ENCODE measurements around the gene C5orf52.

The C5orf52 gene

DNA sequence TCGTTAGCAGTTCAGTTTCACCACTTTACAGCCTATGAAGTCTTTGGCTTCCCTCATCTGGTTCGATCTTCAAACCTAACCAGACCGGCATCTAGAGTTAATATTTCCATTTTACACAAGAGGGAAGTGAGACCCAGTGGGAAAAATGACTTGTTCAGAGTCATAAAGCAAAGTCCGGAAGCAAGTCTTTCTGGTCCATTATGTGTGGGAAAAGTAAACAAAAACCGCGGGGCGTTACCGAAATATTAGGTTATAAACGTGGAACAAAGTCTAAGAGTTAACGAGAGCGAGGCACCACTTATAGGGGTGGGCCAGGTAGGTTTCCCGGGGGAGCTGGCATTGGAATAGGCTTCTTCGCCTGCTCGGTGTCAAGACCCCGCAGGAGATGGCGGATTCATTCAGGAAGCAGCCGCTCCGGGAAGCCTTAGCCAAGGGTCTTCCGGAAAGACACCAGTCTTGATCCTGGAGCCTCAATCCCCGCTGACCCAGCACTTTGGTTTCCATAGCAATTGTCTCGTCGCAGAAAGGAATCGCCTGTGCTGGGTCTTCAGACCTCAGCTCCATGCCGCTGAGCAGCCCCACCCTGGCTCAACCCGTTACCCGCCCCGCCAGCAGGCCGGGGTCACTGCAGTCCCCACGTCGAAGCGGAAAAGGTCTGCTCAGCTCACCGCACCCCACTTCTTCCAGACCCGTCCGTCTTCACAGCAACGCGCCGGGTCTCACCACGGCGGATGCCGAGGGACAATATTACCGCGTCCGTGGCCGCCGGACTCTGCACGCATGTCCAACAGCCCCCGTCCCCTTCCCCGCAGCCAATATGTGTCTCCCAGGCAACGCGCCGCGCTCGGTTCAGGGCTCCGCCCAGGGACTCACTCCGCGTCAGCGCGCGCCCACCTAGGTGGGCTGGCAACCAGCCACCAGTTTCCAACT lies at the start of gene C5orf52:
Gene C5orf52, plus strand, starts transcription at position 872 of the 930 bp plus-strand sequence. CDS start 82 bp downstream, outside the sequence.
- no peak for TF ChIP-seq JUND (IDR thresholded peaks at IDR 0.05; ENCODE audit: low read depth)
- peak in 1 of 2 experiments; percentile 29 for DNase-seq (ENCODE audit: low read depth in 1 of 2, low spot score in 1 of 2)

DNA sequence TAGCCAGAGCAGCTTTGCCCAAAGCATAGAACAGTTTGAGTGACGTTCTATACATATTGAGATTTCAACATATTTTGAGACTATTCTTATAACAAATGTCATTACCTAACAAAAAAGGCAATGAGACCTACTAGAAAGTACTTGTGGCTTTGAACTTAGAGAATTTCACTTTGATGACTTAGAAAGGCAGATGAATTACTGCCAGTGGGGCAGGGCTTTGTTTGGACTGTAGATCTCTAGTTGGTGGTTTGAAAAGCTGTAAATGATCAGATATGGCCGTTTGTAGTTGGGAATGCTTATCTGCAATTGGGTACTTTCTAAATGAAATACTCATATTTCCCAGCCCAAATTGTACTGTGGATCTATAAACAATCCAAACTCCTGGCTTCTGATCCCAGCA lies 47.2 kb upstream of the C5orf52 start:
- DNase-seq (ENCODE audit: low read depth in 1 of 2, low spot score in 1 of 2) = no peak

More for the DNA sequence above, at the start of gene C5orf52:
- in situ Hi-C loops (cut with HindIII; ENCODE audit: low pct_unique_long_range_greater_than_20kb, low sequenced_read_pairs) = no loop called here

DNA sequence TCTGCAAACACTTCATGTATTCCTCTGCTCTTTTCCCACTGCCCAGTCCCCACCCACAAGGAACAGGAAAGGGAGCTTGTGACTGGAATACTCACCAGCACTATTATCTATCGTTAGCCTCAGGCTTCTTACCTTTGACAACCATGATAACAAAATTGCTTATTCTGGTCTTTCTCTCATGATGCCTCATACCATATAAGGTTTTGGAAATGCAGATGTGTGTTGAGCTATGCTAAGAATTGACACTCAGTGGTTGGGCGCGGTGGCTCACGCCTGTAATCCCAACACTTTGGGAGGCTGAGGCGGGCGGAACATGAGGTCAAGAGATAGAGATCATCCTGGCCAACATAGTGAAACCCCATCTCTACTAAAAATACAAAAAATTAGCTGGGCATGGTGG lies 44.5 kb upstream of the C5orf52 start:
- TF ChIP-seq JUND (IDR thresholded peaks at IDR 0.05; ENCODE audit: low read depth) = no peak
- in situ Hi-C loops (cut with HindIII; ENCODE audit: low pct_unique_long_range_greater_than_20kb, low sequenced_read_pairs) = no loop called here
- DNase-seq (ENCODE audit: low read depth in 1 of 2, low spot score in 1 of 2) = no peak

More for the DNA sequence above, 47.2 kb upstream of the C5orf52 start:
- no peak for TF ChIP-seq JUND (IDR thresholded peaks at IDR 0.05; ENCODE audit: low read depth)
- in situ Hi-C loops (cut with HindIII; ENCODE audit: low pct_unique_long_range_greater_than_20kb, low sequenced_read_pairs) = no loop called here

DNA sequence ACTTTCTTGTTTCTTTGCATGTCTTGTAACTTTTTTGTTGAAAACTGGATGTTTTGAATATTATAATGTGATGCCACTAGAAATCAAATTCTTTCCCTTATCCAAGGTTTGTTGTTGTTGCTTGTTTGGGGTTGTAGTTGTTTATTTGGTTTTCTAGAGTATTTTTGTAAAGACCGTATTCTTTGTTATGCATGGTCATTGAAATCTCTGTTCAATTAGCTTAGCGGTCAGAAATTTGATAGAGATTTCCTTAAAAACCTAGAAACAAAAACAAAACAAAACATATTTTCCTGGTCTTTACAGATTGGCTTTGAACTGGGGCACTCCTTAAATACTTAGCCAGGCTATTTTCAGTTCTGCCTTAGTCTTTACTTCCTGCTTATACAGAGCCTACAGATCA lies 41.0 kb upstream of the C5orf52 start:
- TF ChIP-seq JUND (IDR thresholded peaks at IDR 0.05; ENCODE audit: low read depth) = no peak
- in situ Hi-C loops (cut with HindIII; ENCODE audit: low pct_unique_long_range_greater_than_20kb, low sequenced_read_pairs) = no loop called here
- DNase-seq (ENCODE audit: low read depth in 1 of 2, low spot score in 1 of 2) = no peak

DNA sequence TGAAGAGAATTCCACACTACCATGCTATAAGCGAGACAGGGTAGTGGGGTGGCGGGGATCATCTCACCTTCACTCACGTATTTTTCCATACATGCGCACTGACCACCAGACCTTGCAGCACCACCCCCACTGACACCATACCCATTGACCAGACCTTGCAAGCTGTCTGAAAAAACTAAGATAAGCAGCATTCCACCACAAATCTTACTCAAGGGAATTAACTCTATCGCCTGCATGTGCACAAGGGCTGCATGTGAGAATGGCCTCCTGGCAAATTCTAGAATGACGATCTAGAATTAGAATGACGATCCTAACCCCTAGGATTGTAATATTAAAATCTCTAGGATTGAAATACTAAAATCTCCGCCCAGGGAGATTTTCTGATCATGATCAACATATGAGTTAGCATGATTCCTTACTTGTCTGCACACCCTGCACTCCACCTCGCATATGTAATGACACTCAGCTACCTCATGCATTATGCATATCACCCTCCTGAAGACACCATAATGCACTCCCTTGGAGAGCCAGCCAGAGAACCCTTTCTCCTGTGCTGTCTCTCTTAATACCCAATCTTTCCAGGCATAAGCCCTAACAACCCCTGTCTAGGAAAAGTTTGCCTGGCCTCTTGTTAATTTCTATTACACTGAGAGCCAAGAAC lies 30.8 kb upstream of the C5orf52 start:
- no peak for DNase-seq (ENCODE audit: low read depth in 1 of 2, low spot score in 1 of 2)
- no peak for TF ChIP-seq JUND (IDR thresholded peaks at IDR 0.05; ENCODE audit: low read depth)
- in situ Hi-C loops (cut with HindIII; ENCODE audit: low pct_unique_long_range_greater_than_20kb, low sequenced_read_pairs) = no loop called here

DNA sequence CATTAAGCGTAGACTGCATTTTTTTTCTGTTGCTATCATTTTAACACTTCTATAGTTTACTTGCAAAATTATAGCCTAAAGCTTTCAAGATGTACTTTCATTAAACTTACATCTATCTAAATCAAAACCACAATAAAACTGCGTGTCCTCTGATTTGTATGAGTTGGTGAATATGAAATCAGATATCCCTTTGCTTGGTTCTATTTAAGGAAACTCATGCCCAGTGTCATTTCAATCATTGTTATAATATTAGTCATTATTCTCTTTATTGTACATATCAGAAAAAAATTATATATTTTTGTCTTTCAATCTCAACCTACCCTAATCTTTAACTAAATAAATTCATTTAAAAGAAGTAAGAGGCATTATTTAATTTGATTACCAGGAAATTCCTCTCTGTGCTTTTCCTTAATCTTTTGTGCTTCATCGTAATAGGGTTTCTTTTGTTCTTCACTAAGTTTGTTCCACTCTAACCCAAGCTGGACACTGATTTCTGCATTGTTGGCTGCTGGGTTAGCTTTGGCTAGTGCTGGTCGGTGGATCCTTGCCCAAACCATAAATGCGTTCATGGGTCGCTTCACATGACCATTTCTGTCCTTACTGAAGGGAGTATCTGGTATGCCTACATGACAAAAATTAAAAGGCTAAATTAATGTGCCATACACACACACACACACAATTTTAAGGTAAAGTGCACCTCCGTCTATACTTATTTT lies 22.9 kb upstream of the C5orf52 start:
- in situ Hi-C loops (cut with HindIII; ENCODE audit: low pct_unique_long_range_greater_than_20kb, low sequenced_read_pairs) = no loop called here
- no peak for DNase-seq (ENCODE audit: low read depth in 1 of 2, low spot score in 1 of 2)
- no peak for TF ChIP-seq JUND (IDR thresholded peaks at IDR 0.05; ENCODE audit: low read depth)

DNA sequence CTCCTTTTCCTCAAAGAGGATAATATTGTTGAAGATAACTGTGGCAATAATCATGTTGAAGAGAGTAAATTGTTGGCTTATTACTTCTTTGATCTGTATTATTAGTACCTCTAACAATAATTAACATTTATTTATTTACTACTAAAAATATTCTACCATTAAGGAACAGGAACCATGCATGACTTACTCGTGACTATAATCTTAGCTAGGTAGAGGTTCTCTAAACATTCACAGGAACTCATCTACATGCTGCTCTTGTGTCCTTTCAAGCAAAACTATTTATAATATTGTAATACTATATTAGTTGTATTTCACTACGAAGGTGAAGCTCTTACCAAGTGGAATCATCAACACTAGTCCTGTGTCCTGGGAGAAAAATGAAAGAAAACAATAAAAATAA lies 22.2 kb upstream of the C5orf52 start:
- TF ChIP-seq JUND (IDR thresholded peaks at IDR 0.05; ENCODE audit: low read depth) = no peak
- DNase-seq (ENCODE audit: low read depth in 1 of 2, low spot score in 1 of 2) = no peak
- in situ Hi-C loops (cut with HindIII; ENCODE audit: low pct_unique_long_range_greater_than_20kb, low sequenced_read_pairs) = no loop called here

DNA sequence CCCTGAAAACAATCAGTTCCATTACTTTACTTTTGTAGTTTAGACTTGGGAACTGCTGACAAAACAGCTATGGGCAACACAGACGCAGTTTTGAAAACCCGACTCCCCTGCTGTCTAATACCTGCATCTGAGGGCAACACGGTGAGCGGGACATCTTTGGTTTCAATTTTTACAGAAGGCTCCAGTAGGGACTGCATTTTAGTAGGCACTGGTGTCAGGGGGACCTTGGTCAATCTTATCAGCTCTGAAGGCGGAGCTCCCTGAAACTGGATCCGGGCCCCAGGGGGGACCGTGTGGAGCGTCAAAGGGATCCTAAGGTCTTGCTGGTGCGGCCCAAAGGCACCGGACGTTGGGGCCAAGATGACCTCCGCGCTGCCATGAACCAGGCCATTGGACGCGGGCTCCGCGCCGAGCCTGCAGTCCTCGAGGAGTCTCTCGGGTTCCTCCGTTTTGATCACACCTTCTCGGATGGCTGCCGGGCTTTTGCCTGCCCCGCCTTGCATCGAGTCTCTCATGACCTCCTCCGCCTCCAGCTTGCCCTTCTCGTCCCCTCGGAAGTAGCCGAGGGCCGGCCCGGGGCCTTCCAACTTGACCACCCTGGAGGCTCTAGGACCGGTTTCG lies 20.2 kb upstream of the C5orf52 start:
- no peak for TF ChIP-seq JUND (IDR thresholded peaks at IDR 0.05; ENCODE audit: low read depth)
- DNase-seq (ENCODE audit: low read depth in 1 of 2, low spot score in 1 of 2) = no peak
- in situ Hi-C loops (cut with HindIII; ENCODE audit: low pct_unique_long_range_greater_than_20kb, low sequenced_read_pairs) = no loop called here

DNA sequence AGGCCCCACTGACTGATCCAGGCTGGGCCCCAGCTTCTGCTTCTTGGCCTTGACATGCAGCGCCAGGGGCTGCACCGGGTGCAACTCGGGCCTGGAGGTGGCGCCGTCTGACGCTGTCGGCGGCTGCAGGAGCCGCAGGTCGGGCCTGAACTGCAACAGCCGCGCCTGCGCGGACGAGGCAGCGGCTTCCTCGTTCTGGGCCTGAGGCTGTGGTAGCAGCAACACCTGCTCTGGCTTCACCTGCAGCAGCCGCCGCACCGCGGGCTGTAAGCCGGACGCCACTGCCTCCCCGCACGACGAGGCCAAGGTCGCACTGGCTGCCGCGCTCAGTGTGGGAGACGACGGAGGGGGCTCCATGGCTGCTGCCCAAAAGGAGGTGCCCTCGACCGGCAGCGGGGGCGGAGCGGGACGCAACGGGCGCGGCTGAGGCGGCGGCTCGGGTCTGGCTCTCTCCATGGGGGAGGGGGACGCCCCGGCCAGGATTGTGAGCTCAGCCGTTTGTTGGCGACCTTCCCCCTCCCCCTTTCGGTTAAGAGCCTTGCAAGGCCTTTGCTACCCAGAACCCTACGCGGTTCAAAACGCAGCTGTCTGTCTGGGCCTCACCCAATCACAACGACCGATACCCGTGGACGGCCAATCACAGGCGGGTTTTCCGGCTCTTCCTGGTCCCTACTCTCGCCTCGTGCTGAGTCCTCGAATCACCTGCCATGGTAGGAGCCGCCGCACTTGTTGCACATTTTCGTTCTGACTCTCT lies 19.5 kb upstream of the C5orf52 start:
- in situ Hi-C loops (cut with HindIII; ENCODE audit: low pct_unique_long_range_greater_than_20kb, low sequenced_read_pairs) = no loop called here
- no peak for DNase-seq (ENCODE audit: low read depth in 1 of 2, low spot score in 1 of 2)
- TF ChIP-seq JUND (IDR thresholded peaks at IDR 0.05; ENCODE audit: low read depth) = no peak

DNA sequence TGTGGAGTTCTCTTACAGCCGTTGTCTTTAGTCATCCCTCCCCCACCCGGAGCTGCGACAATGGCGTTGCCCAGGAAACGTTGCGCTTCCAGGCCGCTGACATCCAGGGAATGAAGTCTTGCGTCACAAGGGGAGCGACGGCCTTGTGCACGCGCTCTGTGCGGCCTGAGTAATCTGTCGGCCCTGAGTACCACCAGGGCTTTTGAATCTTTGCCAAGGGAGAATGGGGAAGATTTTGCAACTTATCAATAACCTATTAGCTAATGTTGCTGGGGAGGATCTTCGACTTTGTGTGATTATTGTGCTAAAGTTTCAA lies 19.0 kb upstream of the C5orf52 start, which contains the start of gene SOX30:
Gene SOX30, minus strand, starts transcription at position 62 of the 316 bp plus-strand sequence. CDS start 360 bp downstream, outside the sequence.
- TF ChIP-seq JUND (IDR thresholded peaks at IDR 0.05; ENCODE audit: low read depth) = no peak
- no peak for DNase-seq (ENCODE audit: low read depth in 1 of 2, low spot score in 1 of 2)
- in situ Hi-C loops (cut with HindIII; ENCODE audit: low pct_unique_long_range_greater_than_20kb, low sequenced_read_pairs) = no loop called here

DNA sequence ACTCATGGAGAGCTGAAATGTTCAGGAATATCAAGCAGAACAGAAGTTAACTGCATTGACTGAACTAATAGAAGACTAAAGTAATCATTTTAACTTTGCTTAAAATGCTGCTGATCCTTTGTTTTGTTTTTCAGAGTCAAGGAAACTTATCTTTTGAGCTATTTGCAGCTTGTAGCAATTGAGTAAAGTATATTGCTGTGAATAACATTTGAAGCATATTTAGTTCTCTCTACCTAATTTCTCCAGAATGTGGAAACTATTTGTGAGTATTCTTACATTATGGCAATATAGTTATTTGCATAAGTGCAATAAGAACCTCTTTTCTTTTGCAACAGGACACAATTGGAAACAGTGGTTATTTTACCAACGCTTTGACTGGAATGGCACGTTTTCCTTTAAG lies 13.8 kb upstream of the C5orf52 start:
- no peak for TF ChIP-seq JUND (IDR thresholded peaks at IDR 0.05; ENCODE audit: low read depth)
- in situ Hi-C loops (cut with HindIII; ENCODE audit: low pct_unique_long_range_greater_than_20kb, low sequenced_read_pairs) = no loop called here
- no peak for DNase-seq (ENCODE audit: low read depth in 1 of 2, low spot score in 1 of 2)

DNA sequence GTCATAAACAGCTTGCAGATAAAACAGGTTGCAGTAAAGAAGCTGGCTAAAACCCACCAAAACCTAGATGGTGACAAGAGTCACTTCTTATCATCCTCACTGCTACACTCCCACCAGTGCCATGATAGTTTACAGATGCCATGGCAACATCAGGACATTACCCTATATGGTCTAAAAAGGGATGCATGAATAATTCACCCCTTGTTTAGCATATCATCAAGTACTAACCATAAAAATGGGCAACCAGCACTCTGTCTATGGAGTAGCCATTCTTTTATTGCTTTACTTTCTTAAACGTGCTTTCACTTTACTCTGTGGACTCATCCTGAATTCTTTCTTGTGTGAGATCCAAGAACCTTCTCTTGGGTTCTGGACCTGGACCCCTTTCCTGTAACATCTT lies 12.4 kb upstream of the C5orf52 start:
- in situ Hi-C loops (cut with HindIII; ENCODE audit: low pct_unique_long_range_greater_than_20kb, low sequenced_read_pairs) = no loop called here
- no peak for DNase-seq (ENCODE audit: low read depth in 1 of 2, low spot score in 1 of 2)
- TF ChIP-seq JUND (IDR thresholded peaks at IDR 0.05; ENCODE audit: low read depth) = no peak
